ENCODE data around the gene GALNT15. TPM values are rescaled to one million over a fixed set of nuclear protein-coding genes. Genes with fewer than 3 reads are reported as not detected.

GALNT15 gene
- total RNA-seq, 3 donors from 2014 or later: 5.5 to 47.0 (median 12.5) TPM

DNA sequence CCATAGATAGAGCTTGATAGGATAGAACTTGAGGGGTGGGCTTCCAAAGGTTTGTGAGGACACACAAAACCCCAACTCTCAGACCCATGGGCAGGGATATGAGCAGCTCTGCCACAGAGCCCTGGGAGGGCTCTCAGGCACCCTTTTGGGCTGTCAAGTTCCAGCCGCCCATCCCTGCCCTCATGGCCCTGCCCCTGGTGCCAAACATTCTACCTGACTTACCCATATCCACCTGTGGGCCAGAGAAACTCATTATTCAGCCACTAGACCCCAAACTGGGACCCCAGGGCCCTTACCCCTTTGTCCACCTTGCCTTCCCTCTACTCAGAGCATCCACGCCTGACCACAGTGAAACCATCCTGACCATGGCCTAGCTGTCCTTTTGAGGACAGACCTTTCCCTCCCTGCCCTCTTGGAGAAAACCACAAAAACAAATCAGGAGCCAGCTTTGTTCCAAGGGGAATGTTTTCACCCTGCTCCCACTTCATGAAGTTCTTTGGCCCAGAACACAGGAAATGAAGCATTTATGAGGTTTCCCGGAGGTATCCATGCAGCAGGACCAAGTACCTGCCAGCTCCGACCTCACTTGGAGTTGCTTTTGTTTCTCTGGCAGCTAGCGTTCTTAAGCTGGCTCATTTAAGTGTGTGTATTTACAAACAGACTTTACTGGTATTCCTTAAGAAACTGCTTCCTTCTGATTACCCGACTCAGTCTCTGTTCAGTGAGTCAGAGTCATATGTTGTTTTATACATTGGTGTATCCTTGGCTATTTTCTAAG is 34.2 kb upstream of the GALNT15 start:
- DNase-seq: no peak
- Histone ChIP-seq H3K4me1 (ENCODE audit: low read depth) (no peaks in the 10 kb centered on the region), H3K36me3 (ENCODE audit: low read depth) (no peaks in the 10 kb centered on the region), H3K9me3 (no peaks in the 10 kb centered on the region), H3K4me3 (no peak overlapping the region)
- TF ChIP-seq, protein P1, sequence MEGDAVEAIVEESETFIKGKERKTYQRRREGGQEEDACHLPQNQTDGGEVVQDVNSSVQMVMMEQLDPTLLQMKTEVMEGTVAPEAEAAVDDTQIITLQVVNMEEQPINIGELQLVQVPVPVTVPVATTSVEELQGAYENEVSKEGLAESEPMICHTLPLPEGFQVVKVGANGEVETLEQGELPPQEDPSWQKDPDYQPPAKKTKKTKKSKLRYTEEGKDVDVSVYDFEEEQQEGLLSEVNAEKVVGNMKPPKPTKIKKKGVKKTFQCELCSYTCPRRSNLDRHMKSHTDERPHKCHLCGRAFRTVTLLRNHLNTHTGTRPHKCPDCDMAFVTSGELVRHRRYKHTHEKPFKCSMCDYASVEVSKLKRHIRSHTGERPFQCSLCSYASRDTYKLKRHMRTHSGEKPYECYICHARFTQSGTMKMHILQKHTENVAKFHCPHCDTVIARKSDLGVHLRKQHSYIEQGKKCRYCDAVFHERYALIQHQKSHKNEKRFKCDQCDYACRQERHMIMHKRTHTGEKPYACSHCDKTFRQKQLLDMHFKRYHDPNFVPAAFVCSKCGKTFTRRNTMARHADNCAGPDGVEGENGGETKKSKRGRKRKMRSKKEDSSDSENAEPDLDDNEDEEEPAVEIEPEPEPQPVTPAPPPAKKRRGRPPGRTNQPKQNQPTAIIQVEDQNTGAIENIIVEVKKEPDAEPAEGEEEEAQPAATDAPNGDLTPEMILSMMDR (IDR thresholded peaks at IDR 0.05): no peak
- intact Hi-C loops (cut with DNase I, micrococcal nuclease): no loop called here
- ATAC-seq: peak; percentile 51

DNA sequence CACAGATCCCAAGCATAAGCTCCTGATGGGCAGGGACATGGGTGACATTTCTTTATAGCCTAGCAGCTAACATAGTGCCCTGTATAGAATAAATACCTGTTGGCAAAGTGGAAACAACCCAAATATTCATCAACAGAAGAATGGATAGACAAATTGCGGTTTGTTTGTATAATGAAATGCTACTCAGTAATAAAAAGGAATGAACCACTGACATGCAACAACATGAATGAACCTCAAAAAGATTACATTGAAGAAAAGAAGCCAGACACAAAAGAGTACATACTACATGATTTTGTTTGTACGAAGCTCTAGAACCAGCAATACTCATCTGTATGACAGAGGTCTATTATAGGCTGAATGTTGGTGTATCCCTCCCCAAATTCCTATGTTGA is 33.6 kb upstream of the GALNT15 start:
- TF ChIP-seq, protein P1 (IDR thresholded peaks at IDR 0.05): no peak

DNA sequence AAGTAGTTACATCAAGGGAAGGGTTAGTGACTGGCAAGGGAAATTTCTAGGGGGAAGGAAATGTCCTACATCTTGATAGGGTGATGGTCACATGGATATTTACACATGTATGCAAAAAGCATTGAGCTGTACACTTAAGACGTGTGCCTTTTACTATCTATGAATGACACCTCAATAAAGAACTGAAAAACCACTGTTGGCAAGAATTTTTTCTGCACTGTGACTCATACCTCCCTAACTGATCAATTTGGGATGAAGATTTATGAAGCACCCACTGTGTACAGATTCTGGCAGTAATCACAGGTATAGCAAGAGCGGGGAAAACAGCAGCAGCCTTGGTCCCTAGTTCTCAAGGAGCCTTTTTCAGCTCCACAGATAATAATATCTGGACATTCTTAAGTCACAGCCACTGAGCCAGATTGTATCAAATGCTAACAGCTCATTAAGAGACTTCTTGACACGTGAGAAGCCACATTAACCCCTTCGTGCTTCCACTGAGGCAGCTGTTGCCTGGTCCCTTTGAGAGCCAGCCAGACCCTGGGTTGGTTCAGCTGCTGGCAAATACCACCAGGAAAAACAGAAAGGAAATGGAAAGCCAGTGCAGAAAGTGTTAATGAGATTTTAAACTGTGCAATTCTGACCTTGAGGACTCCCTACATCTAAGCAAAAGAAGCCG is 32.0 kb upstream of the GALNT15 start:
- H3K36me3 ChIP-seq (ENCODE audit: low read depth): no peaks in the 10 kb centered on the region
- TF ChIP-seq, protein P1 (IDR thresholded peaks at IDR 0.05): no peak
- no peaks in the 10 kb centered on the region for H3K9me3 ChIP-seq
- ATAC-seq: no peak
- no peaks in the 10 kb centered on the region for H3K4me1 ChIP-seq (ENCODE audit: low read depth)
- intact Hi-C loops (cut with DNase I, micrococcal nuclease): no loop called here
- no peak for DNase-seq
- no peak overlapping the region for H3K4me3 ChIP-seq

More for the DNA sequence above, 33.6 kb upstream of the GALNT15 start:
- no peak for ATAC-seq
- Histone ChIP-seq H3K9me3 (no peaks in the 10 kb centered on the region), H3K36me3 (ENCODE audit: low read depth) (no peaks in the 10 kb centered on the region), H3K4me1 (ENCODE audit: low read depth) (no peaks in the 10 kb centered on the region), H3K4me3 (no peak overlapping the region)
- no peak for DNase-seq
- intact Hi-C loops (cut with DNase I, micrococcal nuclease): no loop called here

DNA sequence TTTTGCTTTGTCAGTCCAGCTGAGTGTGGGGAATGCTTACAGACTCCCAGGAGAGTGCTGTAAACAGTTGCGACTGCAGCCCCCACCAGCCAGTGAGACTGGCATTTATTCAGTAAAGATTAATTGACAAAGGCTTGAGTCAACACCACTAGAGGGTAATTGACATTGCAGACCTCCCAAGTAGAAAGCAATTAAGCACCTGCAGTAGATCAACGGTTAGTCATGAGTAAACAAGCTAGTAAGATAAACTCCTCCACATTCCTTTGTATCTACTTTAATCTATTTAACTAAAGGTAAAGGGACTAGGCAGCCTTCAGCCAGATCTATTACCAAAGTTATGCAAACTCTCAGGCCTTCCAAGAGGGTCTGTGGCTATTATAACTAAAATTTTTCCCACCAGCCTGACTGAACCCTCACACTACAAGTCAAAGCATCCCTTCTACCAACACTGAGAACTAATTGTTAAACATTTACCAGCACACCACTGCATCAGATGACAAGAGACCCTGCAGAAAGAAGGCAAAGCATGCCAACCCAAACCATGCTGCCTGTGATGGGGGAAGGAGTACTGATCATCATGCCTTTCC is 30.5 kb upstream of the GALNT15 start:
- Histone ChIP-seq H3K9me3 (no peaks in the 10 kb centered on the region), H3K4me3 (no peak overlapping the region), H3K36me3 (ENCODE audit: low read depth) (no peaks in the 10 kb centered on the region), H3K4me1 (ENCODE audit: low read depth) (no peaks in the 10 kb centered on the region)
- no peak for DNase-seq
- TF ChIP-seq, protein P1 (IDR thresholded peaks at IDR 0.05): no peak
- no peak for ATAC-seq
- intact Hi-C loops (cut with DNase I, micrococcal nuclease): no loop called here

GRCh38 chr3:16145176-16145575 is 29.3 kb upstream of the GALNT15 start:
- H3K4me1 ChIP-seq (ENCODE audit: low read depth): no peaks in the 10 kb centered on the region
- DNase-seq: no peak
- ATAC-seq: no peak
- TF ChIP-seq, protein P1 (IDR thresholded peaks at IDR 0.05): no peak
- intact Hi-C loops (cut with DNase I, micrococcal nuclease): no loop called here
- H3K36me3 ChIP-seq (ENCODE audit: low read depth): no peaks in the 10 kb centered on the region
- no peaks in the 10 kb centered on the region for H3K9me3 ChIP-seq
- H3K4me3 ChIP-seq: no peak overlapping the region

Measured in mucosa of descending colon (tissue), 3 donors.